K562 (cell line): ENCODE measurements around the gene SNCG. TPM values are rescaled to one million over a fixed set of nuclear protein-coding genes. Genes with fewer than 3 reads are reported as not detected.

Source experiments
- CBFA2T3 ChIP-seq: fragments of 450-650 bp; IDR thresholded peaks from 2 replicates; pipeline ENCODE4 v1.6.1; 2017
- CCAR2 ChIP-seq: fragments of 200-400 bp; formaldehyde crosslinking; IDR thresholded peaks from 2 replicates; pipeline ENCODE4 v1.6.1; 2017; ENCODE audit warnings: mild to moderate bottlenecking, low read depth, low read length
- CREB5 ChIP-seq: fragments of 250-450 bp; sonication (Bioruptor Pico); IDR thresholded peaks from 2 replicates; pipeline ENCODE4 v1.5.0; 2020; ENCODE audit warnings: mild to moderate bottlenecking
- HIVEP1 ChIP-seq: fragments of 250-450 bp; sonication (Bioruptor Pico); IDR thresholded peaks from 2 replicates; pipeline ENCODE4 v1.4.0; 2020; ENCODE audit warnings: mild to moderate bottlenecking
- ILK ChIP-seq: fragments of 450-650 bp; IDR thresholded peaks from 2 replicates; pipeline ENCODE4 v1.6.1; 2016; ENCODE audit warnings: missing genetic modification characterization, low read depth, mild to moderate bottlenecking, missing compliant biosample characterization, moderate library complexity, borderline replicate concordance
- SMARCB1 ChIP-seq: IDR thresholded peaks from 2 replicates; pipeline ENCODE4 v1.6.1; 2011; ENCODE audit warnings: improper control_type of control experiment, low read depth; ENCODE audit not compliant: insufficient read length
- TGIF2 ChIP-seq: sonication (generic); formaldehyde crosslinking; IDR thresholded peaks from 2 replicates; pipeline ENCODE4 v1.8.1; 2022; ENCODE audit warnings: mild to moderate bottlenecking, missing genetic modification reagents, moderate library complexity
- ZBTB9 ChIP-seq: fragments of 450-650 bp; formaldehyde crosslinking; IDR thresholded peaks from 2 replicates; pipeline ENCODE4 v1.4.0; 2020; ENCODE audit warnings: mild to moderate bottlenecking, moderate library complexity
- ZHX1 ChIP-seq: fragments of 150-350 bp; conservative IDR thresholded peaks from 2 replicates; pipeline ENCODE4 v1.6.1; 2014; ENCODE audit warnings: low read length
- ZNF75A ChIP-seq: fragments of 450-650 bp; formaldehyde crosslinking; IDR thresholded peaks from 2 replicates; pipeline ENCODE4 v1.4.0; 2020; ENCODE audit warnings: mild to moderate bottlenecking
- polyA plus RNA-seq, 8 experiments: library from polyadenylated mRNA; depleted of rRNA in 4 of 8; stranded (reverse) in 5 of 8; unstranded in 3 of 8; fragments of >200 nt; fragmentation: Nextera tagmentation in 2 of 8; fragmentation: Illumina TruSeq in 1 of 8; extraction: Ambion mirVana in 2 of 8; extraction: Trizol in 1 of 8; gene quantifications; 2 replicates each; pipeline versions ENCODE4 v1.2.1 to v1.2.3, GENCODE V29; 2011 to 2014; ENCODE audit warnings: inconsistent platforms in 1 of 8, missing spikeins in 1 of 8
- total RNA-seq, 7 experiments: library from RNA; depleted of rRNA in 6 of 7; stranded (reverse); fragments of >200 nt in 6 of 7; fragmentation: Illumina TruSeq in 2 of 7; extraction: Trizol in 2 of 7; gene quantifications; 2 replicates each; pipeline versions ENCODE4 v1.2.1 to v1.2.3, GENCODE V29; 2011 to 2021; ENCODE audit warnings: low replicate concordance in 1 of 7
- TF ChIP-seq, protein P1 (sequence below): fragments of 250-450 bp; sonication (Bioruptor Pico); IDR thresholded peaks from 2 replicates; pipeline ENCODE4 v1.5.0; 2021; ENCODE audit warnings: mild to moderate bottlenecking, borderline replicate concordance
- TF ChIP-seq, protein P2 (sequence below): fragments of 250-450 bp; sonication (Bioruptor Pico); IDR thresholded peaks from 2 replicates; pipeline ENCODE4 v1.4.0; 2020
- TF ChIP-seq, protein P3 (sequence below), 2 experiments: fragments of 150-350 bp in 1 of 2; IDR thresholded peaks; 2 replicates each; pipeline ENCODE4 v1.6.1; 2012 to 2016; ENCODE audit warnings: low read depth in 2 of 2, low read length in 2 of 2, mild to moderate bottlenecking in 1 of 2, moderate library complexity in 1 of 2

Gene SNCG
- total and polyA plus RNA-seq, 9 of the 15 experiments (the other 6 are each of a cell fraction or from before 2014, with no cell fraction given), result 9.8 to 146 (median 93.6) TPM

GRCh38 chr10:86960003-86960862 is 1.8 kb downstream of the SNCG start (continued):
- TF ChIP-seq CREB5 (CRISPR knock-in tag) (no peak), SMARCB1 (no peak), ILK (tag) (no peak), TGIF2 (CRISPR knock-in tag) (no peak), ZBTB9 (CRISPR knock-in tag) (no peak), CBFA2T3 (no peak), ZNF75A (CRISPR knock-in tag) (no peak), CCAR2 (no peak), ZHX1 (no peak), HIVEP1 (CRISPR knock-in tag) (no peak)
- TF ChIP-seq, protein P1, sequence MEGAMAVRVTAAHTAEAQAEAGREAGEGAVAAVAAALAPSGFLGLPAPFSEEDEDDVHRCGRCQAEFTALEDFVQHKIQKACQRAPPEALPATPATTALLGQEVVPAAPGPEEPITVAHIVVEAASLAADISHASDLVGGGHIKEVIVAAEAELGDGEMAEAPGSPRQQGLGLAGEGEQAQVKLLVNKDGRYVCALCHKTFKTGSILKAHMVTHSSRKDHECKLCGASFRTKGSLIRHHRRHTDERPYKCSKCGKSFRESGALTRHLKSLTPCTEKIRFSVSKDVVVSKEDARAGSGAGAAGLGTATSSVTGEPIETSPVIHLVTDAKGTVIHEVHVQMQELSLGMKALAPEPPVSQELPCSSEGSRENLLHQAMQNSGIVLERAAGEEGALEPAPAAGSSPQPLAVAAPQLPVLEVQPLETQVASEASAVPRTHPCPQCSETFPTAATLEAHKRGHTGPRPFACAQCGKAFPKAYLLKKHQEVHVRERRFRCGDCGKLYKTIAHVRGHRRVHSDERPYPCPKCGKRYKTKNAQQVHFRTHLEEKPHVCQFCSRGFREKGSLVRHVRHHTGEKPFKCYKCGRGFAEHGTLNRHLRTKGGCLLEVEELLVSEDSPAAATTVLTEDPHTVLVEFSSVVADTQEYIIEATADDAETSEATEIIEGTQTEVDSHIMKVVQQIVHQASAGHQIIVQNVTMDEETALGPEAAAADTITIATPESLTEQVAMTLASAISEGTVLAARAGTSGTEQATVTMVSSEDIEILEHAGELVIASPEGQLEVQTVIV, result no peak
- TF ChIP-seq, protein P2, sequence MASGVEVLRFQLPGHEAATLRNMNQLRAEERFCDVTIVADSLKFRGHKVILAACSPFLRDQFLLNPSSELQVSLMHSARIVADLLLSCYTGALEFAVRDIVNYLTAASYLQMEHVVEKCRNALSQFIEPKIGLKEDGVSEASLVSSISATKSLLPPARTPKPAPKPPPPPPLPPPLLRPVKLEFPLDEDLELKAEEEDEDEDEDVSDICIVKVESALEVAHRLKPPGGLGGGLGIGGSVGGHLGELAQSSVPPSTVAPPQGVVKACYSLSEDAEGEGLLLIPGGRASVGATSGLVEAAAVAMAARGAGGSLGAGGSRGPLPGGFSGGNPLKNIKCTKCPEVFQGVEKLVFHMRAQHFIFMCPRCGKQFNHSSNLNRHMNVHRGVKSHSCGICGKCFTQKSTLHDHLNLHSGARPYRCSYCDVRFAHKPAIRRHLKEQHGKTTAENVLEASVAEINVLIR (CRISPR knock-in tag), result no peak
- TF ChIP-seq, protein P3, sequence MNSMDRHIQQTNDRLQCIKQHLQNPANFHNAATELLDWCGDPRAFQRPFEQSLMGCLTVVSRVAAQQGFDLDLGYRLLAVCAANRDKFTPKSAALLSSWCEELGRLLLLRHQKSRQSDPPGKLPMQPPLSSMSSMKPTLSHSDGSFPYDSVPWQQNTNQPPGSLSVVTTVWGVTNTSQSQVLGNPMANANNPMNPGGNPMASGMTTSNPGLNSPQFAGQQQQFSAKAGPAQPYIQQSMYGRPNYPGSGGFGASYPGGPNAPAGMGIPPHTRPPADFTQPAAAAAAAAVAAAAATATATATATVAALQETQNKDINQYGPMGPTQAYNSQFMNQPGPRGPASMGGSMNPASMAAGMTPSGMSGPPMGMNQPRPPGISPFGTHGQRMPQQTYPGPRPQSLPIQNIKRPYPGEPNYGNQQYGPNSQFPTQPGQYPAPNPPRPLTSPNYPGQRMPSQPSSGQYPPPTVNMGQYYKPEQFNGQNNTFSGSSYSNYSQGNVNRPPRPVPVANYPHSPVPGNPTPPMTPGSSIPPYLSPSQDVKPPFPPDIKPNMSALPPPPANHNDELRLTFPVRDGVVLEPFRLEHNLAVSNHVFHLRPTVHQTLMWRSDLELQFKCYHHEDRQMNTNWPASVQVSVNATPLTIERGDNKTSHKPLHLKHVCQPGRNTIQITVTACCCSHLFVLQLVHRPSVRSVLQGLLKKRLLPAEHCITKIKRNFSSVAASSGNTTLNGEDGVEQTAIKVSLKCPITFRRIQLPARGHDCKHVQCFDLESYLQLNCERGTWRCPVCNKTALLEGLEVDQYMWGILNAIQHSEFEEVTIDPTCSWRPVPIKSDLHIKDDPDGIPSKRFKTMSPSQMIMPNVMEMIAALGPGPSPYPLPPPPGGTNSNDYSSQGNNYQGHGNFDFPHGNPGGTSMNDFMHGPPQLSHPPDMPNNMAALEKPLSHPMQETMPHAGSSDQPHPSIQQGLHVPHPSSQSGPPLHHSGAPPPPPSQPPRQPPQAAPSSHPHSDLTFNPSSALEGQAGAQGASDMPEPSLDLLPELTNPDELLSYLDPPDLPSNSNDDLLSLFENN (IDR thresholded peaks at IDR 0.05; ENCODE audit: low read depth in 2 of 2, low read length in 2 of 2), result no peak
